ENCODE measurements around the gene SH3RF3. TPM values are rescaled to one million over a fixed set of nuclear protein-coding genes. Genes with fewer than 3 reads are reported as not detected.

SH3RF3 gene
- total and polyA plus RNA-seq, 12 donors = 0.72 to 19.1 (median 12.2) TPM

DNA sequence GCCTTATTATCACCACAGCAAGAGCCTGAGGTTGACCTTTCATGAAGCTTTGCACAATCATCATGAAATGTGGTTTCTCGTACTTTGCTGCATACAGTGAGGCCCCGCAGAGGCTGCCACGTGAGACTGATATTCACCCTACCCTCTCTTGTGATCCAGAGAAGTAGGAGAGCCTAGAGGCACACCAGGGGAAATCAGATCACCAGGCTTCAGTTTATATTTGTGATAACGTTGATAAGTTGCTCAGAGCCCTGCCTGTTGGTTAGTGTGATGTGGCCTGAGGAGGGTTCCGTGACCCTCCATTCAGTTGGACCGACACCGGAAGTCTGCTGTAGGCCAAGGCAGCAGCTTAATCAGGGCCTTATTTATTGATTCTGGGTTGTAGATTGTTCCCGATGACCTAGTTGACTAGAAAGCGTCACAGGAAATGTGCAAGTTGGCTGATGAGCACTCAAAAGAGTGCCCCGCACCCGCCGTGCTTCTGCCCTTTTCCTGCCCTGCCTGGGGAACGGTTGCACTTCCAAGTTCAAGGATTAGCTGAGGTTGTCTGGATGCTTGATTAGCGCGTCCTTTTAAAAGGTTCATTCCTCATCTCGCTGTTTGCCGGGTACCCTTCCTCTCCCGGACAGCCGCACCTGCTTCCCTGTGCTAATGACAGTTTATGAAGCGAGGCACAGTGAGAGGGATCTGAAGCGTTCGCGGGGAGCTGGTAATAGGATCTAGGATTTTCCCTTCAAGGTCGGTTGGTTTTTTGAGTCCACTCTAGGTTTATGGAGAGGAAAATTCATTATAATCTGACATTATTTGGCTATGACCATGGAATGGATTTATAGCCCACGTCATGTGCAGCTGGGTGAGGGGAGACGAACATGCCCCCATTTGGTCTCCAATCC lies 146.4 kb downstream of the SH3RF3 start:
- 77 to 82% (median 81%) methylated on average over 24 to 26 of the region's 26 CpGs for WGBS, 4 donors

DNA sequence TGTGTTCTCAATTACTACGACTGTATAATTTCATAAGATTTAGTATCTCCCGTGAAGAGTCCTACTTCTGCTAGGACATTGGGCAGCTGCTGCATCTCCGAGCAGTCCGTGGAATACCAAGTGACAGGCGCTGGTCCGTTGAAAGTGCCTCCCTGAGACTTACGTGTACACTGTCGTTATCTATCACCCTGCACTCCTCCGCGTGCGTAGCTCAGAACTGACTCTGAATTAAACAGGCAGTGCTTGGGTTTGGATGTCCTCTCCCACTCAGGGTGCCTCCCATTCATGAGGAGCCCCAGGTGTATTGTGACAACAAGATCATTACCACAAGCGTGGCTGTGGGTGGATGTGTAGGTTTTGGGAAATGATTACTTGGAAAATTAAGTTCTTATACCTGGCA lies 148.4 kb downstream of the SH3RF3 start:
- 79 to 92% (median 83%) methylated on average over 12 of the region's 12 CpGs for WGBS, 4 donors
- Histone ChIP-seq H3K4me1 (replicated peaks in 1 of 2) (peaks cover 4 to 18% of the 10 kb centered on the region in 2 donors), H3K36me3 (replicated peaks in 1 of 2) (no peaks in the 10 kb centered on the region), H3K9me3 (replicated peaks in 1 of 3) (no peaks in the 10 kb centered on the region), H3K27ac (peak overlapping the region in 1 of 5 donors; percentile 12), H3K27me3 (no peaks in the 10 kb centered on the region), H3K4me3 (no peak overlapping the region)
- TF ChIP-seq, protein P1, sequence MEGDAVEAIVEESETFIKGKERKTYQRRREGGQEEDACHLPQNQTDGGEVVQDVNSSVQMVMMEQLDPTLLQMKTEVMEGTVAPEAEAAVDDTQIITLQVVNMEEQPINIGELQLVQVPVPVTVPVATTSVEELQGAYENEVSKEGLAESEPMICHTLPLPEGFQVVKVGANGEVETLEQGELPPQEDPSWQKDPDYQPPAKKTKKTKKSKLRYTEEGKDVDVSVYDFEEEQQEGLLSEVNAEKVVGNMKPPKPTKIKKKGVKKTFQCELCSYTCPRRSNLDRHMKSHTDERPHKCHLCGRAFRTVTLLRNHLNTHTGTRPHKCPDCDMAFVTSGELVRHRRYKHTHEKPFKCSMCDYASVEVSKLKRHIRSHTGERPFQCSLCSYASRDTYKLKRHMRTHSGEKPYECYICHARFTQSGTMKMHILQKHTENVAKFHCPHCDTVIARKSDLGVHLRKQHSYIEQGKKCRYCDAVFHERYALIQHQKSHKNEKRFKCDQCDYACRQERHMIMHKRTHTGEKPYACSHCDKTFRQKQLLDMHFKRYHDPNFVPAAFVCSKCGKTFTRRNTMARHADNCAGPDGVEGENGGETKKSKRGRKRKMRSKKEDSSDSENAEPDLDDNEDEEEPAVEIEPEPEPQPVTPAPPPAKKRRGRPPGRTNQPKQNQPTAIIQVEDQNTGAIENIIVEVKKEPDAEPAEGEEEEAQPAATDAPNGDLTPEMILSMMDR (IDR thresholded peaks at IDR 0.05) = no peak
- TF ChIP-seq POLR2A (IDR thresholded peaks at IDR 0.05) = no peak
- DNase-seq = peak in 1 of 7 donors; percentile 70
- intact Hi-C loops (cut with DNase I) = no loop called here

More for the DNA sequence above, 146.4 kb downstream of the SH3RF3 start:
- Histone ChIP-seq H3K4me1 (replicated peaks in 1 of 2) (peaks cover 4 to 18% of the 10 kb centered on the region in 2 donors), H3K27ac (peak overlapping the region in 2 of 5 donors; percentile 49 to 77), H3K9me3 (replicated peaks in 1 of 3) (no peaks in the 10 kb centered on the region), H3K4me3 (no peak overlapping the region), H3K36me3 (replicated peaks in 1 of 2) (no peaks in the 10 kb centered on the region), H3K27me3 (no peaks in the 10 kb centered on the region)
- DNase-seq = peak in 5 of 7 donors; percentile 29 to 73 (median 38)
- no peak for TF ChIP-seq POLR2A (IDR thresholded peaks at IDR 0.05)
- TF ChIP-seq, protein P1 (IDR thresholded peaks at IDR 0.05) = no peak
- intact Hi-C loops (cut with DNase I) = no loop called here

- no peaks in the 10 kb centered on the region for H3K9me3 ChIP-seq (replicated peaks in 1 of 3)
- TF ChIP-seq, protein P1 (IDR thresholded peaks at IDR 0.05) = no peak
- no peak for TF ChIP-seq POLR2A (IDR thresholded peaks at IDR 0.05)
- peak overlapping the region in 3 of 5 donors; percentile 8 to 80 (median 19) for H3K27ac ChIP-seq
- intact Hi-C loops (cut with DNase I) = no loop called here
- 59 to 75% (median 66%) methylated on average over 15 of the region's 15 CpGs for WGBS, 4 donors
- no peaks in the 10 kb centered on the region for H3K36me3 ChIP-seq (replicated peaks in 1 of 2)
- H3K4me1 ChIP-seq (replicated peaks in 1 of 2) = peaks cover 4 to 20% of the 10 kb centered on the region in 2 donors
- no peaks in the 10 kb centered on the region for H3K27me3 ChIP-seq
- no peak overlapping the region for H3K4me3 ChIP-seq
- DNase-seq = peak in 6 of 7 donors; percentile 28 to 80 (median 57)
These were observed 150.3 kb downstream of the SH3RF3 start for GRCh38 chr2:109279243-109279860.

DNA sequence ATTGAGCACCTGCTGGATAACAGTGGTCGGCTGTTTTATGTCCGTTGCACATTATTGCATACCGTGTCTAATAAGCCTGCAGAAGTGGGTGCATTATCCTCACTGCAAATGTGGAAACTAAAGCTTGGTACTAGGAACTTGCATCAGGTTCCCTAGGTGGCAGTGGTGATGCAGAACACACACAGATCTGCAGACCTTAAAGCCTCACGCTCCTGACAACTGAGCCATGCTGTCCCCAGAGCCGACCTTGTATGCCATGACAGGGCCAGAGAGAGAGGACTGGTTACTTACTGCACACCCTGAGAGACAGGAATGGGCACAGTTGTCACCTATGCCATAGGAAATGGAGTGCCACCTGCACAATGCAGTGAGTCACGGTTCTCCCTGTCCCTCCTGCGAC lies 151.8 kb downstream of the SH3RF3 start:
- DNase-seq = peak in 5 of 7 donors; percentile 23 to 76 (median 29)
- Histone ChIP-seq H3K27ac (no peak overlapping the region), H3K27me3 (no peaks in the 10 kb centered on the region), H3K36me3 (replicated peaks in 1 of 2) (no peaks in the 10 kb centered on the region), H3K4me1 (replicated peaks in 1 of 2) (peaks cover 10 to 24% of the 10 kb centered on the region in 2 donors), H3K9me3 (replicated peaks in 1 of 3) (no peaks in the 10 kb centered on the region), H3K4me3 (no peak overlapping the region)
- intact Hi-C loops (cut with DNase I) = no loop called here
- TF ChIP-seq, protein P1 (IDR thresholded peaks at IDR 0.05) = peak in 1 of 6 experiments; percentile 12
- no peak for TF ChIP-seq POLR2A (IDR thresholded peaks at IDR 0.05)
- WGBS, 4 donors = 74 to 77% (median 75%) methylated on average over 7 of the region's 7 CpGs

All from adrenal gland (tissue), 12 donors.